ENCODE data around the gene UNK. TPM values are rescaled to one million over a fixed set of nuclear protein-coding genes. Genes with fewer than 3 reads are reported as not detected.

The UNK gene
- total RNA-seq, 2 donors from 2014 or later = 31.0 to 51.7 TPM

- TF ChIP-seq, protein P1, sequence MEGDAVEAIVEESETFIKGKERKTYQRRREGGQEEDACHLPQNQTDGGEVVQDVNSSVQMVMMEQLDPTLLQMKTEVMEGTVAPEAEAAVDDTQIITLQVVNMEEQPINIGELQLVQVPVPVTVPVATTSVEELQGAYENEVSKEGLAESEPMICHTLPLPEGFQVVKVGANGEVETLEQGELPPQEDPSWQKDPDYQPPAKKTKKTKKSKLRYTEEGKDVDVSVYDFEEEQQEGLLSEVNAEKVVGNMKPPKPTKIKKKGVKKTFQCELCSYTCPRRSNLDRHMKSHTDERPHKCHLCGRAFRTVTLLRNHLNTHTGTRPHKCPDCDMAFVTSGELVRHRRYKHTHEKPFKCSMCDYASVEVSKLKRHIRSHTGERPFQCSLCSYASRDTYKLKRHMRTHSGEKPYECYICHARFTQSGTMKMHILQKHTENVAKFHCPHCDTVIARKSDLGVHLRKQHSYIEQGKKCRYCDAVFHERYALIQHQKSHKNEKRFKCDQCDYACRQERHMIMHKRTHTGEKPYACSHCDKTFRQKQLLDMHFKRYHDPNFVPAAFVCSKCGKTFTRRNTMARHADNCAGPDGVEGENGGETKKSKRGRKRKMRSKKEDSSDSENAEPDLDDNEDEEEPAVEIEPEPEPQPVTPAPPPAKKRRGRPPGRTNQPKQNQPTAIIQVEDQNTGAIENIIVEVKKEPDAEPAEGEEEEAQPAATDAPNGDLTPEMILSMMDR (IDR thresholded peaks at IDR 0.05) = no peak
- Histone ChIP-seq H3K9me3 (no peaks in the 10 kb centered on the region), H3K27me3 (replicated peaks; ENCODE audit: insufficient read depth) (no peaks in the 10 kb centered on the region), H3K27ac (no peak overlapping the region), H3K36me3 (peaks cover 54% of the 10 kb centered on the region), H3K4me1 (ENCODE audit: control insufficient read depth in 1 of 2, low read depth in 2 of 2) (peaks cover 10 to 29% of the 10 kb centered on the region in 2 donors), H3K4me3 (no peak overlapping the region)
- DNase-seq (ENCODE audit: low spot score) = no peak
- no peak for ATAC-seq (ENCODE audit: insufficient number of reproducible peaks, low FRiP score, low read depth)
Measured at GRCh38 chr17:75823257-75824041, 38.8 kb downstream of the UNK start.

- peaks cover 10 to 29% of the 10 kb centered on the region in 2 donors for H3K4me1 ChIP-seq (ENCODE audit: control insufficient read depth in 1 of 2, low read depth in 2 of 2)
- H3K27ac ChIP-seq = no peak overlapping the region
- no peaks in the 10 kb centered on the region for H3K27me3 ChIP-seq (replicated peaks; ENCODE audit: insufficient read depth)
- no peaks in the 10 kb centered on the region for H3K9me3 ChIP-seq
- no peak for ATAC-seq (ENCODE audit: insufficient number of reproducible peaks, low FRiP score, low read depth)
- H3K36me3 ChIP-seq = peaks cover 47% of the 10 kb centered on the region
- TF ChIP-seq, protein P1 (IDR thresholded peaks at IDR 0.05) = no peak
- H3K4me3 ChIP-seq = no peak overlapping the region
- DNase-seq (ENCODE audit: low spot score) = no peak
Measured at GRCh38 chr17:75824050-75824552, 39.5 kb downstream of the UNK start.

DNA sequence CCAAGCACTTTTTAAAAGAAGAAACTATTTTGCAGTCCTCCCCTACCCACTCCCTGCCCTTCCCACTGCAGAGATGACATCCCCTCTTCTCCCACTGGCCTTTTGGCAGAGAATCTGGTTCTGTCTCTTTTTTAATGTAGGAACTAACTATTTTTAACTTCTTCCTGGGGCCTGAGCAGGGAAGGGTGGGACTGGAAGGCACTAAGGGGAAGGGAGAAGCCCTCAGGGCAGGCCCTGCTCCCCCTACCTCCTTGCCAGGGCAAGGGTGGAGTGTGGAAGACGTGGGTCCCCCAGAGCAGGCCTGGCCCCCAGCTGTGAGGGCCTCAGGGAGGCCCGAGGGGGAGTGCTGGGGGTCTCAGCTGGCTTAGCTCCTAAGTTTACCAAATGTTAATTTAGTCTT, 40.1 kb downstream of the UNK start:
- no peaks in the 10 kb centered on the region for H3K27me3 ChIP-seq (replicated peaks; ENCODE audit: insufficient read depth)
- ATAC-seq (ENCODE audit: insufficient number of reproducible peaks, low FRiP score, low read depth) (no peak), DNase-seq (ENCODE audit: low spot score) (no peak)
- TF ChIP-seq, protein P1 (IDR thresholded peaks at IDR 0.05) = no peak
- peaks cover 42% of the 10 kb centered on the region for H3K36me3 ChIP-seq
- H3K9me3 ChIP-seq = no peaks in the 10 kb centered on the region
- H3K4me3 ChIP-seq = no peak overlapping the region
- peaks cover 10 to 29% of the 10 kb centered on the region in 2 donors for H3K4me1 ChIP-seq (ENCODE audit: control insufficient read depth in 1 of 2, low read depth in 2 of 2)
- H3K27ac ChIP-seq = no peak overlapping the region

GRCh38 chr17:75825149-75825552, 40.5 kb downstream of the UNK start:
- TF ChIP-seq, protein P1 (IDR thresholded peaks at IDR 0.05) = no peak
- ATAC-seq (ENCODE audit: insufficient number of reproducible peaks, low FRiP score, low read depth) (no peak), DNase-seq (ENCODE audit: low spot score) (no peak)
- Histone ChIP-seq H3K9me3 (no peaks in the 10 kb centered on the region), H3K4me1 (ENCODE audit: control insufficient read depth in 1 of 2, low read depth in 2 of 2) (peaks cover 10 to 29% of the 10 kb centered on the region in 2 donors), H3K27me3 (replicated peaks; ENCODE audit: insufficient read depth) (no peaks in the 10 kb centered on the region), H3K27ac (no peak overlapping the region), H3K4me3 (no peak overlapping the region), H3K36me3 (peaks cover 37% of the 10 kb centered on the region)

DNA sequence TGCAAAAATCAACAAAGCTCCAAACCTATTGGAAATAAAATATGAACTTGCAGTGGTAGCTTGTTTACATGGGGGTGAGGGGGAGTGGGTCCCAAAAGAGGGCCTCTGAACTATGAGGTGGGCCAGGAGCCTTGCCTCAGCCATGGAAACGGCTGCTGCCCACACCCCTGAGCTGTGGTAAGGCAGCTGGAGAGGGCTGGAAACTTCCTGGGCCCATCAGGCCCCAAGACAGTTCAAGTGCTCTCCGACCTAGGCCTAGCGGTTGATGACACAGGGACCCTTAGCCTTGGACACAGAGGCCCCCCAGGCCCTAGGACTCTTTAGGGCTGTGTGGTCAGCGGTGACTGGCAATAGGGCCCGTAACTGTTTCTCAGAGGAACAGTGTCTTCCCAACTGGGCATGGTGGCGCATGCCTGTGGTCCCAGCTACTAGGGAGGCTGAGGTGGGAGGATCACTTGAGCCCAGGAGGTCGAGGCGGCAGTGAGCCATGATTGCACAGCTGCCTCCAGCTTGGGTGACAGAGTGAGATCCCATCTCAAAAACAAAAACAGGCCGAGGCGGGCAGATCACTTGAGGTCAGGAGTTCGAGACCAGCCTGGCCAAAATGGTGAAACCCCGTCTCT, 41.3 kb downstream of the UNK start:
- no peak overlapping the region for H3K27ac ChIP-seq
- TF ChIP-seq, protein P1 (IDR thresholded peaks at IDR 0.05) = no peak
- DNase-seq (ENCODE audit: low spot score) (no peak), ATAC-seq (ENCODE audit: insufficient number of reproducible peaks, low FRiP score, low read depth) (no peak)
- H3K4me3 ChIP-seq = no peak overlapping the region
- peaks cover 10 to 29% of the 10 kb centered on the region in 2 donors for H3K4me1 ChIP-seq (ENCODE audit: control insufficient read depth in 1 of 2, low read depth in 2 of 2)
- H3K9me3 ChIP-seq = no peaks in the 10 kb centered on the region
- no peaks in the 10 kb centered on the region for H3K27me3 ChIP-seq (replicated peaks; ENCODE audit: insufficient read depth)
- peaks cover 30% of the 10 kb centered on the region for H3K36me3 ChIP-seq
